ENCODE data around the gene RHOD. TPM values are rescaled to one million over a fixed set of nuclear protein-coding genes. Genes with fewer than 3 reads are reported as not detected.

Gene RHOD
- total and polyA plus RNA-seq, 10 of the 15 experiments (the other 5 are each of a cell fraction or from before 2014, with no cell fraction given), result 0.15 to 2.6 (median 1.9) TPM; not detected in 2

GRCh38 chr11:67119585-67120391, 63.1 kb downstream of the RHOD start:
- peak overlapping the region; percentile 93 for H3K4me3 ChIP-seq
- in situ Hi-C loops (cut with MboI), result no loop called here
- H2AFZ ChIP-seq (ENCODE audit: control insufficient read depth, low read depth, low read length), result no peak overlapping the region
- no peak for DNase-seq (ENCODE audit: low read depth, low spot score)
- no peak for FAIRE-seq
- TF ChIP-seq SMAD5 (IDR thresholded peaks at IDR 0.05; ENCODE audit: low read depth) (no peak), IKZF1 (conservative IDR thresholded peaks at IDR 0.05) (0 out of 2 replicates have a peak, but pooled peaks have one; percentile 54), ESRRA (IDR thresholded peaks at IDR 0.05; ENCODE audit: low read length) (no peak), POLR2A (IDR thresholded peaks at IDR 0.05; ENCODE audit: low read depth, low read length) (0 out of 2 replicates have a peak, but pooled peaks have one; percentile 17), NR2F1 (conservative IDR thresholded peaks at IDR 0.05) (peak; percentile 24; the same call in 1 of the 2 replicates), FOS (IDR thresholded peaks at IDR 0.05; ENCODE audit: borderline replicate concordance, extremely low read depth, insufficient read length) (no peak), LARP7 (IDR thresholded peaks at IDR 0.05) (peak; percentile 24; the same call in 1 of the 2 replicates), IKZF2 (IDR thresholded peaks at IDR 0.05) (0 out of 4 replicates have a peak, but pooled peaks of 1 of the 2 experiments have one; percentile 5), EED (IDR thresholded peaks at IDR 0.05; ENCODE audit: low read depth) (0 out of 2 replicates have a peak, but pooled peaks have one; percentile 14)
- TF ChIP-seq, protein P1, sequence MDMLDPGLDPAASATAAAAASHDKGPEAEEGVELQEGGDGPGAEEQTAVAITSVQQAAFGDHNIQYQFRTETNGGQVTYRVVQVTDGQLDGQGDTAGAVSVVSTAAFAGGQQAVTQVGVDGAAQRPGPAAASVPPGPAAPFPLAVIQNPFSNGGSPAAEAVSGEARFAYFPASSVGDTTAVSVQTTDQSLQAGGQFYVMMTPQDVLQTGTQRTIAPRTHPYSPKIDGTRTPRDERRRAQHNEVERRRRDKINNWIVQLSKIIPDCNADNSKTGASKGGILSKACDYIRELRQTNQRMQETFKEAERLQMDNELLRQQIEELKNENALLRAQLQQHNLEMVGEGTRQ (IDR thresholded peaks at IDR 0.05; ENCODE audit: borderline replicate concordance, low read depth, low read length), result no peak
- TF ChIP-seq, protein P2, sequence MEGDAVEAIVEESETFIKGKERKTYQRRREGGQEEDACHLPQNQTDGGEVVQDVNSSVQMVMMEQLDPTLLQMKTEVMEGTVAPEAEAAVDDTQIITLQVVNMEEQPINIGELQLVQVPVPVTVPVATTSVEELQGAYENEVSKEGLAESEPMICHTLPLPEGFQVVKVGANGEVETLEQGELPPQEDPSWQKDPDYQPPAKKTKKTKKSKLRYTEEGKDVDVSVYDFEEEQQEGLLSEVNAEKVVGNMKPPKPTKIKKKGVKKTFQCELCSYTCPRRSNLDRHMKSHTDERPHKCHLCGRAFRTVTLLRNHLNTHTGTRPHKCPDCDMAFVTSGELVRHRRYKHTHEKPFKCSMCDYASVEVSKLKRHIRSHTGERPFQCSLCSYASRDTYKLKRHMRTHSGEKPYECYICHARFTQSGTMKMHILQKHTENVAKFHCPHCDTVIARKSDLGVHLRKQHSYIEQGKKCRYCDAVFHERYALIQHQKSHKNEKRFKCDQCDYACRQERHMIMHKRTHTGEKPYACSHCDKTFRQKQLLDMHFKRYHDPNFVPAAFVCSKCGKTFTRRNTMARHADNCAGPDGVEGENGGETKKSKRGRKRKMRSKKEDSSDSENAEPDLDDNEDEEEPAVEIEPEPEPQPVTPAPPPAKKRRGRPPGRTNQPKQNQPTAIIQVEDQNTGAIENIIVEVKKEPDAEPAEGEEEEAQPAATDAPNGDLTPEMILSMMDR (IDR thresholded peaks at IDR 0.05 in 2 of 3, conservative IDR thresholded peaks at IDR 0.05 in 1 of 3; ENCODE audit: control insufficient read depth in 2 of 3, extremely low read depth in 1 of 3, insufficient read depth in 1 of 3, low read depth in 3 of 3, low read length in 3 of 3), result peak in 1 of 3 experiments; percentile 14; a peak in 1 of 6 replicates
- peaks cover 18% of the 10 kb centered on the region for H3K4me1 ChIP-seq (ENCODE audit: control insufficient read depth, insufficient read depth, low read length)
- H3K27me3 ChIP-seq (replicated peaks in 1 of 2; ENCODE audit: control insufficient read depth in 2 of 2, insufficient read depth in 2 of 2, low read length in 1 of 2), result no peaks in the 10 kb centered on the region
- ChIA-PET SMC1A (ENCODE audit: uncharacterized antibody, unreplicated experiment) (interaction anchor here (1.0 kb wide), 2 partner anchors 19 to 20 kb away, joined by 3 read pairs; no protein-coding TSS in a partner anchor), CTCF (interaction anchor here (1.0 to 2.0 kb wide), 4 partner anchors 25 to 234 kb away, joined by 3 to 7 read pairs (median 4); partner anchors contain the start of gene POLD4), POLR2A (interaction anchor here (0.6 to 1.0 kb wide), 3 partner anchors 9 to 169 kb away, joined by 3 to 4 read pairs (median 3); no protein-coding TSS in a partner anchor), RAD21 (ENCODE audit: unreplicated experiment) (interaction anchor here (0.8 to 1.2 kb wide), 8 partner anchors 14 to 254 kb away, joined by 3 to 11 read pairs (median 3); partner anchors contain the start of genes CLCF1 and POLD4)
- WGBS (ENCODE audit: insufficient coverage, insufficient replicate concordance, low lambda C conversion rate, missing lambda C conversion rate), result under 1% methylated on average over 54 of the region's 61 CpGs
- no peaks in the 10 kb centered on the region for H3K9me3 ChIP-seq (replicated peaks; ENCODE audit: control insufficient read depth, insufficient read depth, low read length)
- H3K36me3 ChIP-seq (ENCODE audit: control insufficient read depth in 2 of 2, insufficient read depth in 2 of 2, low read length in 1 of 2), result peaks cover 0 to 16% of the 10 kb centered on the region in 2 experiments; a peak in 1 of 4 replicates
- peak; percentile 10 for ATAC-seq
- H3K4me2 ChIP-seq (ENCODE audit: control insufficient read depth, insufficient read depth), result peak overlapping the region; percentile 5; the same call in 1 of the 2 replicates
- peaks cover 52% of the 10 kb centered on the region for H3K79me2 ChIP-seq (ENCODE audit: control insufficient read depth, insufficient read depth, low read length)
- no TSS peak for BruUV-seq (replicated peaks)
- H3K27ac ChIP-seq (ENCODE audit: control insufficient read depth, insufficient read depth), result peak overlapping the region; percentile 77
- intact Hi-C loops (cut with micrococcal nuclease; ENCODE audit: unreplicated experiment), result loop anchor here (5.0 kb wide), 2 partner anchors 37 to 43 kb away; no protein-coding TSS in a partner anchor
- no peaks in the 10 kb centered on the region for H4K20me1 ChIP-seq (ENCODE audit: control insufficient read depth, insufficient read depth)
- peak overlapping the region; percentile 67 for H3K9ac ChIP-seq (ENCODE audit: control insufficient read depth, insufficient read depth, low read length)
